ENCODE data around the gene TRAPPC2. TPM values are rescaled to one million over a fixed set of nuclear protein-coding genes. Genes with fewer than 3 reads are reported as not detected.

The TRAPPC2 gene
- total RNA-seq, 1 experiment from 2014 or later = 10.2 TPM

DNA sequence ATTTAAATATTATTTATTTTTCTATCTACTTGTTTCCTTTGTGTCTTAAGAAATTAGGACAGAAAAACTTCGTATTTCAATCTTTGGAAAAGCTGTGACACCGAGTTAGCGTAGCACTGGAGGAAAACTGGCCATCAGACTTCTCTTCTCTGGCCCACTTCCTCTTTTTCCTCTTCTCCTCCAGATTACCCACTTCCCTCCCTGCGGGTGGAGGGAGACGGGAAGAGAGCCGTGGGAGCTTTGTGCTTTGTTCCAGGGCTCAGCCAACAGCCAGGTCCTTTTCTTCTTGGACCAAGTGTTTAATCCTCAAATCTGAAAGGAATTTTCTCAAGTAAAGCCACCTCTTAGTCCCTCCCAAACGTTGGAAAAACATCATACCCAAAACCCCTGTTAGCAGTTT lies 29.9 kb upstream of the TRAPPC2 start (continued):
- TF ChIP-seq, protein P1, sequence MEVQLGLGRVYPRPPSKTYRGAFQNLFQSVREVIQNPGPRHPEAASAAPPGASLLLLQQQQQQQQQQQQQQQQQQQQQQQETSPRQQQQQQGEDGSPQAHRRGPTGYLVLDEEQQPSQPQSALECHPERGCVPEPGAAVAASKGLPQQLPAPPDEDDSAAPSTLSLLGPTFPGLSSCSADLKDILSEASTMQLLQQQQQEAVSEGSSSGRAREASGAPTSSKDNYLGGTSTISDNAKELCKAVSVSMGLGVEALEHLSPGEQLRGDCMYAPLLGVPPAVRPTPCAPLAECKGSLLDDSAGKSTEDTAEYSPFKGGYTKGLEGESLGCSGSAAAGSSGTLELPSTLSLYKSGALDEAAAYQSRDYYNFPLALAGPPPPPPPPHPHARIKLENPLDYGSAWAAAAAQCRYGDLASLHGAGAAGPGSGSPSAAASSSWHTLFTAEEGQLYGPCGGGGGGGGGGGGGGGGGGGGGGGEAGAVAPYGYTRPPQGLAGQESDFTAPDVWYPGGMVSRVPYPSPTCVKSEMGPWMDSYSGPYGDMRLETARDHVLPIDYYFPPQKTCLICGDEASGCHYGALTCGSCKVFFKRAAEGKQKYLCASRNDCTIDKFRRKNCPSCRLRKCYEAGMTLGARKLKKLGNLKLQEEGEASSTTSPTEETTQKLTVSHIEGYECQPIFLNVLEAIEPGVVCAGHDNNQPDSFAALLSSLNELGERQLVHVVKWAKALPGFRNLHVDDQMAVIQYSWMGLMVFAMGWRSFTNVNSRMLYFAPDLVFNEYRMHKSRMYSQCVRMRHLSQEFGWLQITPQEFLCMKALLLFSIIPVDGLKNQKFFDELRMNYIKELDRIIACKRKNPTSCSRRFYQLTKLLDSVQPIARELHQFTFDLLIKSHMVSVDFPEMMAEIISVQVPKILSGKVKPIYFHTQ (CRISPR knock-in tag; IDR thresholded peaks at IDR 0.05) = no peak
- no peak for TF ChIP-seq SMAD4 (CRISPR knock-in tag; IDR thresholded peaks at IDR 0.05)
- TF ChIP-seq, protein P2, sequence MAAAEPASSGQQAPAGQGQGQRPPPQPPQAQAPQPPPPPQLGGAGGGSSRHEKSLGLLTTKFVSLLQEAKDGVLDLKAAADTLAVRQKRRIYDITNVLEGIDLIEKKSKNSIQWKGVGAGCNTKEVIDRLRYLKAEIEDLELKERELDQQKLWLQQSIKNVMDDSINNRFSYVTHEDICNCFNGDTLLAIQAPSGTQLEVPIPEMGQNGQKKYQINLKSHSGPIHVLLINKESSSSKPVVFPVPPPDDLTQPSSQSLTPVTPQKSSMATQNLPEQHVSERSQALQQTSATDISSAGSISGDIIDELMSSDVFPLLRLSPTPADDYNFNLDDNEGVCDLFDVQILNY (CRISPR knock-in tag; IDR thresholded peaks at IDR 0.05) = no peak
- TF ChIP-seq, protein P3, sequence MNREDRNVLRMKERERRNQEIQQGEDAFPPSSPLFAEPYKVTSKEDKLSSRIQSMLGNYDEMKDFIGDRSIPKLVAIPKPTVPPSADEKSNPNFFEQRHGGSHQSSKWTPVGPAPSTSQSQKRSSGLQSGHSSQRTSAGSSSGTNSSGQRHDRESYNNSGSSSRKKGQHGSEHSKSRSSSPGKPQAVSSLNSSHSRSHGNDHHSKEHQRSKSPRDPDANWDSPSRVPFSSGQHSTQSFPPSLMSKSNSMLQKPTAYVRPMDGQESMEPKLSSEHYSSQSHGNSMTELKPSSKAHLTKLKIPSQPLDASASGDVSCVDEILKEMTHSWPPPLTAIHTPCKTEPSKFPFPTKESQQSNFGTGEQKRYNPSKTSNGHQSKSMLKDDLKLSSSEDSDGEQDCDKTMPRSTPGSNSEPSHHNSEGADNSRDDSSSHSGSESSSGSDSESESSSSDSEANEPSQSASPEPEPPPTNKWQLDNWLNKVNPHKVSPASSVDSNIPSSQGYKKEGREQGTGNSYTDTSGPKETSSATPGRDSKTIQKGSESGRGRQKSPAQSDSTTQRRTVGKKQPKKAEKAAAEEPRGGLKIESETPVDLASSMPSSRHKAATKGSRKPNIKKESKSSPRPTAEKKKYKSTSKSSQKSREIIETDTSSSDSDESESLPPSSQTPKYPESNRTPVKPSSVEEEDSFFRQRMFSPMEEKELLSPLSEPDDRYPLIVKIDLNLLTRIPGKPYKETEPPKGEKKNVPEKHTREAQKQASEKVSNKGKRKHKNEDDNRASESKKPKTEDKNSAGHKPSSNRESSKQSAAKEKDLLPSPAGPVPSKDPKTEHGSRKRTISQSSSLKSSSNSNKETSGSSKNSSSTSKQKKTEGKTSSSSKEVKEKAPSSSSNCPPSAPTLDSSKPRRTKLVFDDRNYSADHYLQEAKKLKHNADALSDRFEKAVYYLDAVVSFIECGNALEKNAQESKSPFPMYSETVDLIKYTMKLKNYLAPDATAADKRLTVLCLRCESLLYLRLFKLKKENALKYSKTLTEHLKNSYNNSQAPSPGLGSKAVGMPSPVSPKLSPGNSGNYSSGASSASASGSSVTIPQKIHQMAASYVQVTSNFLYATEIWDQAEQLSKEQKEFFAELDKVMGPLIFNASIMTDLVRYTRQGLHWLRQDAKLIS (CRISPR knock-in tag; IDR thresholded peaks at IDR 0.05; ENCODE audit: borderline replicate concordance) = no peak
- TF ChIP-seq TEAD4 (CRISPR knock-in tag; IDR thresholded peaks at IDR 0.05) = no peak
- no peak for TF ChIP-seq ESRRA (CRISPR knock-in tag; IDR thresholded peaks at IDR 0.05; ENCODE audit: borderline replicate concordance)
- TF ChIP-seq ZNF396 (CRISPR knock-in tag; IDR thresholded peaks at IDR 0.05; ENCODE audit: borderline replicate concordance) = no peak
- no peak for TF ChIP-seq ELF4 (CRISPR knock-in tag; IDR thresholded peaks at IDR 0.05; ENCODE audit: low read depth)
- TF ChIP-seq CREM (CRISPR knock-in tag; IDR thresholded peaks at IDR 0.05) = no peak
- no peak for TF ChIP-seq JAZF1 (CRISPR knock-in tag; IDR thresholded peaks at IDR 0.05)
- TF ChIP-seq, protein P4, sequence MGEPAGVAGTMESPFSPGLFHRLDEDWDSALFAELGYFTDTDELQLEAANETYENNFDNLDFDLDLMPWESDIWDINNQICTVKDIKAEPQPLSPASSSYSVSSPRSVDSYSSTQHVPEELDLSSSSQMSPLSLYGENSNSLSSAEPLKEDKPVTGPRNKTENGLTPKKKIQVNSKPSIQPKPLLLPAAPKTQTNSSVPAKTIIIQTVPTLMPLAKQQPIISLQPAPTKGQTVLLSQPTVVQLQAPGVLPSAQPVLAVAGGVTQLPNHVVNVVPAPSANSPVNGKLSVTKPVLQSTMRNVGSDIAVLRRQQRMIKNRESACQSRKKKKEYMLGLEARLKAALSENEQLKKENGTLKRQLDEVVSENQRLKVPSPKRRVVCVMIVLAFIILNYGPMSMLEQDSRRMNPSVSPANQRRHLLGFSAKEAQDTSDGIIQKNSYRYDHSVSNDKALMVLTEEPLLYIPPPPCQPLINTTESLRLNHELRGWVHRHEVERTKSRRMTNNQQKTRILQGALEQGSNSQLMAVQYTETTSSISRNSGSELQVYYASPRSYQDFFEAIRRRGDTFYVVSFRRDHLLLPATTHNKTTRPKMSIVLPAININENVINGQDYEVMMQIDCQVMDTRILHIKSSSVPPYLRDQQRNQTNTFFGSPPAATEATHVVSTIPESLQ (CRISPR knock-in tag; IDR thresholded peaks at IDR 0.05) = no peak
- TF ChIP-seq, protein P5, sequence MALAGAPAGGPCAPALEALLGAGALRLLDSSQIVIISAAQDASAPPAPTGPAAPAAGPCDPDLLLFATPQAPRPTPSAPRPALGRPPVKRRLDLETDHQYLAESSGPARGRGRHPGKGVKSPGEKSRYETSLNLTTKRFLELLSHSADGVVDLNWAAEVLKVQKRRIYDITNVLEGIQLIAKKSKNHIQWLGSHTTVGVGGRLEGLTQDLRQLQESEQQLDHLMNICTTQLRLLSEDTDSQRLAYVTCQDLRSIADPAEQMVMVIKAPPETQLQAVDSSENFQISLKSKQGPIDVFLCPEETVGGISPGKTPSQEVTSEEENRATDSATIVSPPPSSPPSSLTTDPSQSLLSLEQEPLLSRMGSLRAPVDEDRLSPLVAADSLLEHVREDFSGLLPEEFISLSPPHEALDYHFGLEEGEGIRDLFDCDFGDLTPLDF (CRISPR knock-in tag; IDR thresholded peaks at IDR 0.05) = no peak
- TF ChIP-seq, protein P6, sequence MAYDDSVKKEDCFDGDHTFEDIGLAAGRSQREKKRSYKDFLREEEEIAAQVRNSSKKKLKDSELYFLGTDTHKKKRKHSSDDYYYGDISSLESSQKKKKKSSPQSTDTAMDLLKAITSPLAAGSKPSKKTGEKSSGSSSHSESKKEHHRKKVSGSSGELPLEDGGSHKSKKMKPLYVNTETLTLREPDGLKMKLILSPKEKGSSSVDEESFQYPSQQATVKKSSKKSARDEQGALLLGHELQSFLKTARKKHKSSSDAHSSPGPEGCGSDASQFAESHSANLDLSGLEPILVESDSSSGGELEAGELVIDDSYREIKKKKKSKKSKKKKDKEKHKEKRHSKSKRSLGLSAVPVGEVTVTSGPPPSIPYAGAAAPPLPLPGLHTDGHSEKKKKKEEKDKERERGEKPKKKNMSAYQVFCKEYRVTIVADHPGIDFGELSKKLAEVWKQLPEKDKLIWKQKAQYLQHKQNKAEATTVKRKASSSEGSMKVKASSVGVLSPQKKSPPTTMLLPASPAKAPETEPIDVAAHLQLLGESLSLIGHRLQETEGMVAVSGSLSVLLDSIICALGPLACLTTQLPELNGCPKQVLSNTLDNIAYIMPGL (CRISPR knock-in tag; IDR thresholded peaks at IDR 0.05) = no peak

DNA sequence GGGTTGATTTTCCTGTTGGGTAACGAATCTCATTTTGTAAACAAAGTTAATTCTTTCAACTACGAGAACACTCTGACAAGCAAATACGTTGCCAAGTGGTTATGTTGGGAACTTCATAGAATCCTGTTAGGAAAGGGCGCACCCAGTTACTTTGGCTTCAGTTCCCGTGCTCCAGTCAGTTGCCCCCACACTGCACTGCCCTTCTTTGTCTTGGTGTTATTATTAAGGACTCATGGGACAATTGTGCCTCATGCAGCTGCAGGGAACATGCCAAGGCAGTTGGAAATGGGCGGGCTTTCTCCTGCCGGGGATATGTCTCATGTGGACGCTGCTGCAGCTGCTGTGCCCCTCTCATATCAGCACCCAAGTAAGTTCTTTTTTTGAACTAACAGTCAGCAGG lies 29.1 kb upstream of the TRAPPC2 start:
- peaks cover 38% of the 10 kb centered on the region for H3K36me3 Mint-ChIP-seq
- H3K9me3 Mint-ChIP-seq = no peaks in the 10 kb centered on the region
- H3K27ac Mint-ChIP-seq = peak overlapping the region; percentile 74
- H3K27me3 Mint-ChIP-seq (ENCODE audit: low read depth) = no peaks in the 10 kb centered on the region
- POLR2A ChIA-PET = no interaction called here
- peaks cover 44% of the 10 kb centered on the region for H3K4me1 Mint-ChIP-seq
- TF ChIP-seq ESRRA (CRISPR knock-in tag; IDR thresholded peaks at IDR 0.05; ENCODE audit: borderline replicate concordance) (no peak), CBFB (CRISPR knock-in tag; IDR thresholded peaks at IDR 0.05; ENCODE audit: low read depth) (no peak), MXD4 (CRISPR knock-in tag; IDR thresholded peaks at IDR 0.05; ENCODE audit: borderline replicate concordance) (no peak)
- TF ChIP-seq, protein P7, sequence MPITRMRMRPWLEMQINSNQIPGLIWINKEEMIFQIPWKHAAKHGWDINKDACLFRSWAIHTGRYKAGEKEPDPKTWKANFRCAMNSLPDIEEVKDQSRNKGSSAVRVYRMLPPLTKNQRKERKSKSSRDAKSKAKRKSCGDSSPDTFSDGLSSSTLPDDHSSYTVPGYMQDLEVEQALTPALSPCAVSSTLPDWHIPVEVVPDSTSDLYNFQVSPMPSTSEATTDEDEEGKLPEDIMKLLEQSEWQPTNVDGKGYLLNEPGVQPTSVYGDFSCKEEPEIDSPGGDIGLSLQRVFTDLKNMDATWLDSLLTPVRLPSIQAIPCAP (CRISPR knock-in tag; IDR thresholded peaks at IDR 0.05) = no peak
- TF ChIP-seq, protein P8, sequence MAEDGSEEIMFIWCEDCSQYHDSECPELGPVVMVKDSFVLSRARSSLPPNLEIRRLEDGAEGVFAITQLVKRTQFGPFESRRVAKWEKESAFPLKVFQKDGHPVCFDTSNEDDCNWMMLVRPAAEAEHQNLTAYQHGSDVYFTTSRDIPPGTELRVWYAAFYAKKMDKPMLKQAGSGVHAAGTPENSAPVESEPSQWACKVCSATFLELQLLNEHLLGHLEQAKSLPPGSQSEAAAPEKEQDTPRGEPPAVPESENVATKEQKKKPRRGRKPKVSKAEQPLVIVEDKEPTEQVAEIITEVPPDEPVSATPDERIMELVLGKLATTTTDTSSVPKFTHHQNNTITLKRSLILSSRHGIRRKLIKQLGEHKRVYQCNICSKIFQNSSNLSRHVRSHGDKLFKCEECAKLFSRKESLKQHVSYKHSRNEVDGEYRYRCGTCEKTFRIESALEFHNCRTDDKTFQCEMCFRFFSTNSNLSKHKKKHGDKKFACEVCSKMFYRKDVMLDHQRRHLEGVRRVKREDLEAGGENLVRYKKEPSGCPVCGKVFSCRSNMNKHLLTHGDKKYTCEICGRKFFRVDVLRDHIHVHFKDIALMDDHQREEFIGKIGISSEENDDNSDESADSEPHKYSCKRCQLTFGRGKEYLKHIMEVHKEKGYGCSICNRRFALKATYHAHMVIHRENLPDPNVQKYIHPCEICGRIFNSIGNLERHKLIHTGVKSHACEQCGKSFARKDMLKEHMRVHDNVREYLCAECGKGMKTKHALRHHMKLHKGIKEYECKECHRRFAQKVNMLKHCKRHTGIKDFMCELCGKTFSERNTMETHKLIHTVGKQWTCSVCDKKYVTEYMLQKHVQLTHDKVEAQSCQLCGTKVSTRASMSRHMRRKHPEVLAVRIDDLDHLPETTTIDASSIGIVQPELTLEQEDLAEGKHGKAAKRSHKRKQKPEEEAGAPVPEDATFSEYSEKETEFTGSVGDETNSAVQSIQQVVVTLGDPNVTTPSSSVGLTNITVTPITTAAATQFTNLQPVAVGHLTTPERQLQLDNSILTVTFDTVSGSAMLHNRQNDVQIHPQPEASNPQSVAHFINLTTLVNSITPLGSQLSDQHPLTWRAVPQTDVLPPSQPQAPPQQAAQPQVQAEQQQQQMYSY (CRISPR knock-in tag; IDR thresholded peaks at IDR 0.05) = no peak
- DNase-seq (ENCODE audit: low spot score) (no peak), ATAC-seq (no peak)
- CTCF ChIA-PET = interaction anchor here (0.5 to 1.8 kb wide), 2 partner anchors 16 to 49 kb away, joined by 4 to 10 read pairs; no protein-coding TSS in a partner anchor
- H3K4me3 Mint-ChIP-seq = no peak overlapping the region

Data from WTC11 (cell line).